ENCODE results near the gene MTX1.

The MTX1 gene

GRCh38 chr1:155195201-155196102 lies 13.0 kb upstream of the MTX1 start:
- no peak for TF ChIP-seq CTCF (IDR thresholded peaks at IDR 0.05; ENCODE audit: control extremely low read depth, extremely low read depth, low read depth, missing control alignments)
- DNase-seq (ENCODE audit: extremely low spot score) = no peak
- POLR2A ChIA-PET = interaction anchor here (0.9 kb wide), 1 partner anchor 17 kb away, joined by 3 read pairs; no protein-coding TSS in a partner anchor
- CTCF ChIA-PET = interaction anchor here (0.7 to 3.8 kb wide), 10 partner anchors 10 to 110 kb away, joined by 3 to 167 read pairs (median 23); partner anchors contain the start of genes KRTCAP2, MTX1, THBS3 and TRIM46

GRCh38 chr1:155196103-155196892 lies 12.2 kb upstream of the MTX1 start:
- CTCF ChIA-PET = interaction anchor here (0.7 to 3.3 kb wide), 5 partner anchors 11 to 111 kb away, joined by 3 to 28 read pairs (median 4); partner anchors contain the start of genes KRTCAP2, MTX1 and THBS3
- no peak for DNase-seq (ENCODE audit: extremely low spot score)
- TF ChIP-seq CTCF (IDR thresholded peaks at IDR 0.05; ENCODE audit: control extremely low read depth, extremely low read depth, low read depth, missing control alignments) = no peak
- POLR2A ChIA-PET = no interaction called here

- no peak for TF ChIP-seq CTCF (IDR thresholded peaks at IDR 0.05; ENCODE audit: control extremely low read depth, extremely low read depth, low read depth, missing control alignments)
- no peak for DNase-seq (ENCODE audit: extremely low spot score)
- ChIA-PET CTCF (interaction anchor here (3.3 kb wide), 1 partner anchor 10 kb away, joined by 28 read pairs; the partner anchor contains the start of genes MTX1 and THBS3), POLR2A (no interaction called here)
These were observed 11.4 kb upstream of the MTX1 start for GRCh38 chr1:155196893-155197638.

- ChIA-PET CTCF (interaction anchor here (1.1 to 3.3 kb wide), 2 partner anchors 9 to 53 kb away, joined by 4 to 28 read pairs; partner anchors contain the start of genes MTX1 and THBS3), POLR2A (no interaction called here)
- no peak for DNase-seq (ENCODE audit: extremely low spot score)
- TF ChIP-seq CTCF (IDR thresholded peaks at IDR 0.05; ENCODE audit: control extremely low read depth, extremely low read depth, low read depth, missing control alignments) = no peak
These were observed 10.5 kb upstream of the MTX1 start for GRCh38 chr1:155197901-155198546.

GRCh38 chr1:155198547-155198906 lies 10.0 kb upstream of the MTX1 start:
- TF ChIP-seq CTCF (IDR thresholded peaks at IDR 0.05; ENCODE audit: control extremely low read depth, extremely low read depth, low read depth, missing control alignments) = no peak
- DNase-seq (ENCODE audit: extremely low spot score) = no peak
- ChIA-PET CTCF (interaction anchor here (1.0 to 3.3 kb wide), 3 partner anchors 8 to 53 kb away, joined by 3 to 28 read pairs (median 4); partner anchors contain the start of genes MTX1 and THBS3), POLR2A (no interaction called here)
